ENCODE data around the gene MCF2L.

DNA sequence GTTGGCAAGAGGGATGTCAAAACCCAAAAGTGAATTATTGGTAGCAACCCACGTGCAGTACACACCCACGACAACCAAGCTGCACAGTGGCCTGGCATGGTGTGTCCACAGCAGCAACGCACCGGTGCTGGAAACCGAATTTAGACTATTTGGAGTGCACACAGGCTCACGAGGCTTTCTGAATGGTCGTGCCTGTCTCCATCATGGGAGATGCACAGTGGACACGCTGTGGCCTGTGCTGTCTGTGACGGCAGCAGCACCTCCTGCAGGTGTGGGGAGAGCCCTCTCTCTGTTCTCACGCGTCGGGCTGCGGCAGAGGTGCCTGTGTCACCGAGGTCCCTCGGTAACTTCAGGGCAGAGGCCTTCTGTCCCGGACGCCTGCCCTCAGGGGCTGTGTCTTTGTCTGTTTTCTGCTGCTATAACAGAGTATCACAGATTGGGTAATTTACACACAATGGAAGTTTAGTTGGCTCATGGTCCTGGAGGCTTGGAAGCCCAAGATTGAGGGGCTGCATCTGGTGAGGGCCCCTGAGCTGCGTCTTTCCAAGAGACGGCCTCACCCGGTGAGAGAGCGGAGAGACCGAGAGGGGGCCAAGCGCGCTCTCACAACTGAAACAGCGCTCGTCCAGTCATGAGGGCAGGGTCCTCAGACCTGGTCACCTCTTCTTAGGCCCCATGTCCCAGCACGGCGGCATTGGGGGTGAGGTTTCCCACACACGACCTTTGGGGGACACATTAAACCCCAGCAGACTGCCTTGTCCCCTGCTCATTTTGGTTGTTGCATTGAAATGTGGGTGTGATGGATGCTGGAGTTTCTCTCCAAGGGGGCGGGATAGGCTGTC is 9.1 kb upstream of the MCF2L start:
- TF ChIP-seq PPARA (CRISPR knock-in tag; IDR thresholded peaks at IDR 0.05; ENCODE audit: borderline replicate concordance) (no peak), ZNF8 (CRISPR knock-in tag; IDR thresholded peaks at IDR 0.05) (no peak), TCF4 (CRISPR knock-in tag; IDR thresholded peaks at IDR 0.05; ENCODE audit: borderline replicate concordance) (no peak)
